Keratinocyte (primary cell): ENCODE results near the gene PWWP2B. TPM values are rescaled to one million over a fixed set of nuclear protein-coding genes. Genes with fewer than 3 reads are reported as not detected.

Experiments
- DNase-seq: peaks from one replicate; pipeline ENCODE4 v3.0.0-alpha.2; 2011; ENCODE audit warnings: low read depth, missing footprints, low spot score
- FAIRE-seq: peaks from 2 replicates; lab custom pipeline; 2011; peaks lifted over from hg19 to GRCh38; lab: Jason Lieb, UNC
- H2AFZ ChIP-seq: 2 replicates; pipeline ENCODE4 v1.6.0; 2012; ENCODE audit warnings: low read length, control low read depth, inconsistent platforms; ENCODE audit not compliant: control insufficient read depth
- H3K27ac ChIP-seq: 2 replicates; pipeline ENCODE4 v1.5.1; 2011; ENCODE audit warnings: low read length; ENCODE audit not compliant: control insufficient read depth, insufficient read depth
- H3K27me3 ChIP-seq: 3 replicates; pipeline ENCODE4 v1.6.0; 2011; ENCODE audit warnings: low read length; ENCODE audit not compliant: control insufficient read depth, insufficient read depth; ENCODE audit errors: extremely low read depth
- H3K36me3 ChIP-seq, 2 experiments: 2 replicates in 1 of 2; 3 replicates in 1 of 2; pipeline ENCODE4 v1.5.1; 2011; ENCODE audit warnings: low read length in 2 of 2, mild to moderate bottlenecking in 1 of 2; ENCODE audit not compliant: control insufficient read depth in 2 of 2, insufficient read depth in 2 of 2; ENCODE audit errors: extremely low read depth in 1 of 2
- H3K4me1 ChIP-seq: 3 replicates; pipeline ENCODE4 v1.5.1; 2011; ENCODE audit warnings: low read length; ENCODE audit not compliant: control insufficient read depth, insufficient read depth; ENCODE audit errors: extremely low read depth
- H3K4me2 ChIP-seq: 3 replicates; pipeline ENCODE4 v1.6.0; 2011; ENCODE audit warnings: low read depth, low read length; ENCODE audit not compliant: control insufficient read depth, insufficient read depth; ENCODE audit errors: extremely low read depth
- H3K4me3 ChIP-seq, 3 experiments: fragments of 200-600 bp in 1 of 3; sonication (generic) in 1 of 3; 2 replicates in 2 of 3; 3 replicates in 1 of 3; pipeline ENCODE4 v1.5.1; 2011 to 2016; ENCODE audit warnings: low read length in 3 of 3, mild to moderate bottlenecking in 3 of 3, control low read depth in 2 of 3, inconsistent platforms in 1 of 3, low read depth in 1 of 3, mixed read lengths in 1 of 3, mixed run types in 1 of 3, moderate library complexity in 1 of 3; ENCODE audit not compliant: control insufficient read depth in 2 of 3, insufficient read depth in 2 of 3; ENCODE audit errors: extremely low read depth in 1 of 3
- H3K79me2 ChIP-seq: 2 replicates; pipeline ENCODE4 v1.6.0; 2012; ENCODE audit warnings: low read length; ENCODE audit not compliant: control insufficient read depth, insufficient read depth
- H3K9ac ChIP-seq: 3 replicates; pipeline ENCODE4 v1.6.0; 2011; ENCODE audit warnings: low read length; ENCODE audit not compliant: control insufficient read depth, insufficient read depth; ENCODE audit errors: extremely low read depth
- H3K9me1 ChIP-seq: 3 replicates; pipeline ENCODE4 v1.6.0; 2011; ENCODE audit warnings: low read length; ENCODE audit not compliant: control insufficient read depth, insufficient read depth; ENCODE audit errors: extremely low read depth
- H3K9me3 ChIP-seq: 2 replicates; pipeline ENCODE4 v1.5.1; 2012; ENCODE audit warnings: low read depth, low read length; ENCODE audit not compliant: control insufficient read depth
- H4K20me1 ChIP-seq: 3 replicates; pipeline ENCODE4 v1.6.0; 2011; ENCODE audit warnings: low read length; ENCODE audit not compliant: control insufficient read depth, insufficient read depth; ENCODE audit errors: extremely low read depth
- CTCF ChIP-seq, 3 experiments: IDR thresholded peaks in 1 of 3; conservative IDR thresholded peaks in 1 of 3; optimal IDR thresholded peaks in 1 of 3; 2 replicates in 2 of 3; 3 replicates in 1 of 3; pipeline versions ENCODE3 to v1.5.1; 2011; ENCODE audit warnings: low read length in 3 of 3, mild to moderate bottlenecking in 3 of 3, moderate library complexity in 2 of 3, control low read depth in 1 of 3, inconsistent platforms in 1 of 3; ENCODE audit not compliant: insufficient read depth in 2 of 3; ENCODE audit errors: extremely low read depth in 1 of 3
- EZH2 ChIP-seq: IDR thresholded peaks from one replicate; pipeline ENCODE4 v1.6.1; 2012; ENCODE audit warnings: inconsistent platforms, mild to moderate bottlenecking, low read length, moderate library complexity
- dilution Hi-C: fragments of 300-500 bp; cut with MboI; formaldehyde crosslinking; loops from one replicate; pipeline ENCODE4 v1.7.0; 2020; ENCODE audit warnings: low sequenced_read_pairs; ENCODE audit not compliant: extremely low pct_ligation_motif_present
- polyA plus RNA-seq, 5 experiments: library from polyadenylated mRNA; depleted of rRNA in 3 of 5; stranded (reverse) in 3 of 5; stranded (forward) in 1 of 5; unstranded in 1 of 5; fragments of >200 nt; gene quantifications; 1 replicate in 1 of 5; 2 replicates in 3 of 5; 3 replicates in 1 of 5; pipeline versions ENCODE4 v1.2.1 to v1.2.3, GENCODE V29; 2011 to 2012; ENCODE audit warnings: missing spikeins in 2 of 5, low read depth in 1 of 5, low replicate concordance in 1 of 5

The PWWP2B gene
- polyA plus RNA-seq, 1 donor (not counting 4 experiments of a cell fraction or from before 2014, with no cell fraction given) = 3.1 TPM

DNA sequence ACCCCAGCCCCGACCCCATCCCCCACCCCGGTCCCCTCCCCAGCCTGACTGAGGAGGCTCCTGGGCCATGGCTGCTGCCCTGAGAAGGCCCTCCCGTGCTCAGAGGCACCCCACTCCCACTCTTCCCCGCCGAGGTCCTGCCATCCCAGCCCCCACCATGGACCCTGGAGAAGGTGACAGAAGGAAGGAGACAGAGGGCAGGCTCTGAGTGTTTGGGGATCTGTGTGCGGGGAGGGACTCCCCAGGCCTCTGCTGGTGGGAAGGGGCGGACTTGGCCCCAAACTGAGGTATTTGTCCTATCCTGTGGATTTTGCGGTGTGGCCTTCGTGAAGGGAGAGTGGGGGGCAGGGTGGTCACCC lies 53.4 kb downstream of the PWWP2B start:
- H3K9me1 ChIP-seq = no peaks in the 10 kb centered on the region
- H3K27ac ChIP-seq = no peak overlapping the region
- H3K27me3 ChIP-seq = peaks cover 3% of the 10 kb centered on the region
- no peaks in the 10 kb centered on the region for H3K36me3 ChIP-seq
- no peak overlapping the region for H3K4me2 ChIP-seq
- H3K4me3 ChIP-seq = no peak overlapping the region
- no peaks in the 10 kb centered on the region for H4K20me1 ChIP-seq
- H3K9ac ChIP-seq = no peak overlapping the region
- dilution Hi-C loops = no loop called here
- FAIRE-seq = no peak
- no peak for DNase-seq
- TF ChIP-seq EZH2 = no peak
- no peak for TF ChIP-seq CTCF (optimal IDR thresholded peaks at IDR 0.05 in 1 of 3, IDR thresholded peaks at IDR 0.05 in 1 of 3, conservative IDR thresholded peaks at IDR 0.05 in 1 of 3; ENCODE audit: extremely low read depth in 1 of 3, insufficient read depth in 2 of 3, low read length in 3 of 3)
- H3K79me2 ChIP-seq = no peaks in the 10 kb centered on the region
- H3K9me3 ChIP-seq = no peaks in the 10 kb centered on the region
- H3K4me1 ChIP-seq = peaks cover 37% of the 10 kb centered on the region
- no peak overlapping the region for H2AFZ ChIP-seq

DNA sequence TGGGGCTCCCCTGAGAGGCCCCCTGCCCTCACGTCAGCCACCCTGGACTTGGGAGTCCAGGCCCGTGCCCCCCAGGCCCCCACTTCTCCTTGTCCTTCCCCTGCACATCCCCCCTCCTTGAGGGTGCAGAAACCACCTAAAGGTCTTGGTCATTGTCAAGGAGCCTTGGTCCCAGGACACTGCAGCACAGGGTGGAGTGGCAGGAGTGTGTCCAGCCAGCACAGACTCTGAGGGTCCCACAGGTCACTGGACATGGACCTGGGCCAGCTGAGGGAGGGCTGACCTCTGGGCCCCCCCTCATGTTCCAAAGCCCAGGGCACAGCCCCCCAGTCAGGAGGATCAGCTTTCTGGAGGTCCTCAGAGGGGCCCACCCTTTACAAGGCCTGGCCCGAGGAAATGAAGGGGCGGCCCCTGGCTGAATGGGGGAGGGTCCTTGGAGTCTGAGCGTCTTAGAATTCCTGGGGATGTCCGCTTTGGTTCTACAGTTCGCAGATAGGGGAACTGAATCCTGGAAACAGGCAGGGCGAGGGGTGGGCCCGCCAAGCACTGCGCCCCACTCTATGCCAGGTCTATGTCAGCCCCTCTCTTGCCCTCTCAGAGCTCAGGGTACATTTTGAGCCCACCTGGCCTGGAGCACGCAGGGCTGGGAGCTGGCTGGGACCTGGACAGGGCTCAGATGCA lies 54.0 kb downstream of the PWWP2B start:
- H3K9me1 ChIP-seq = no peaks in the 10 kb centered on the region

More for the DNA sequence above, 54.0 kb downstream of the PWWP2B start:
- Histone ChIP-seq H3K79me2 (no peaks in the 10 kb centered on the region), H3K27ac (no peak overlapping the region), H3K27me3 (peaks cover 3% of the 10 kb centered on the region), H4K20me1 (no peaks in the 10 kb centered on the region), H3K4me2 (peak overlapping the region; percentile 3), H3K4me3 (no peak overlapping the region), H3K4me1 (peaks cover 37% of the 10 kb centered on the region), H3K36me3 (no peaks in the 10 kb centered on the region), H2AFZ (peak overlapping the region; percentile 52), H3K9ac (no peak overlapping the region), H3K9me3 (no peaks in the 10 kb centered on the region)
- dilution Hi-C loops = no loop called here
- no peak for DNase-seq
- no peak for FAIRE-seq
- TF ChIP-seq CTCF (optimal IDR thresholded peaks at IDR 0.05 in 1 of 3, IDR thresholded peaks at IDR 0.05 in 1 of 3, conservative IDR thresholded peaks at IDR 0.05 in 1 of 3; ENCODE audit: extremely low read depth in 1 of 3, insufficient read depth in 2 of 3, low read length in 3 of 3) = no peak
- no peak for TF ChIP-seq EZH2
